Panc1 (cell line): ENCODE data around the gene LRRC63.

Source experiments
- POLR2AphosphoS5 ChIP-seq: IDR thresholded peaks from 2 replicates; pipeline ENCODE4 v1.6.1; 2012; ENCODE audit warnings: mild to moderate bottlenecking, low read depth, low read length, moderate library complexity
- SIN3A ChIP-seq: IDR thresholded peaks from 2 replicates; pipeline ENCODE4 v1.6.1; 2012; ENCODE audit warnings: low read depth, mild to moderate bottlenecking, low read length, moderate library complexity, borderline replicate concordance; ENCODE audit not compliant: insufficient read depth
- TCF7L2 ChIP-seq: IDR thresholded peaks from 2 replicates; pipeline ENCODE4 v1.6.1; 2011; ENCODE audit warnings: mild to moderate bottlenecking, low read depth, low read length, inconsistent platforms
- TF ChIP-seq, protein P1 (sequence below): fragments of 450-650 bp; IDR thresholded peaks from 2 replicates; pipeline ENCODE4 v1.5.1; 2017; ENCODE audit warnings: mild to moderate bottlenecking
- TF ChIP-seq, protein P2 (sequence below), 2 experiments: IDR thresholded peaks; 2 replicates each; pipeline ENCODE4 v1.6.1; 2011 to 2012; ENCODE audit warnings: low read depth in 2 of 2, control low read depth in 1 of 2, low read length in 1 of 2, mild to moderate bottlenecking in 1 of 2, moderate library complexity in 1 of 2; ENCODE audit not compliant: insufficient read depth in 1 of 2

DNA sequence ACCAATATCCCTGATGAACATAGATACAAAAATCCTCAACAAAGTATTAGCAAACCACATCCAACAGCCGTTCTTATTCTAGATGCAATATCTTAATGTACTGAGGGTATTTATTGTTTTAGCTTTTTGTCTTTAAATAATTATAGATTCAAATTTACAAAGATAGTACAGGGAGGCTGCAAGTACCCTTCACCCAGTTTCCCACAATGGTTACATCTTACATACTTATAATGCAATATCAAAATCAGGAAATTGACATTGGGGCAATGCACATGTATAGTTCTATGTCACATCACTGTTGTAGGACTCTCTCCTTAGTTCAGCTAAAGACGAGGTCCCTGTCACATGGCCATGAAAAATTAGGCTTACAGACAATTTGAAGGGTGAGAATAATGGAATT, 99.5 kb downstream of the LRRC63 start:
- TF ChIP-seq POLR2AphosphoS5 (no peak), TCF7L2 (no peak), SIN3A (no peak)
- TF ChIP-seq, protein P1, sequence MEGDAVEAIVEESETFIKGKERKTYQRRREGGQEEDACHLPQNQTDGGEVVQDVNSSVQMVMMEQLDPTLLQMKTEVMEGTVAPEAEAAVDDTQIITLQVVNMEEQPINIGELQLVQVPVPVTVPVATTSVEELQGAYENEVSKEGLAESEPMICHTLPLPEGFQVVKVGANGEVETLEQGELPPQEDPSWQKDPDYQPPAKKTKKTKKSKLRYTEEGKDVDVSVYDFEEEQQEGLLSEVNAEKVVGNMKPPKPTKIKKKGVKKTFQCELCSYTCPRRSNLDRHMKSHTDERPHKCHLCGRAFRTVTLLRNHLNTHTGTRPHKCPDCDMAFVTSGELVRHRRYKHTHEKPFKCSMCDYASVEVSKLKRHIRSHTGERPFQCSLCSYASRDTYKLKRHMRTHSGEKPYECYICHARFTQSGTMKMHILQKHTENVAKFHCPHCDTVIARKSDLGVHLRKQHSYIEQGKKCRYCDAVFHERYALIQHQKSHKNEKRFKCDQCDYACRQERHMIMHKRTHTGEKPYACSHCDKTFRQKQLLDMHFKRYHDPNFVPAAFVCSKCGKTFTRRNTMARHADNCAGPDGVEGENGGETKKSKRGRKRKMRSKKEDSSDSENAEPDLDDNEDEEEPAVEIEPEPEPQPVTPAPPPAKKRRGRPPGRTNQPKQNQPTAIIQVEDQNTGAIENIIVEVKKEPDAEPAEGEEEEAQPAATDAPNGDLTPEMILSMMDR: no peak
- TF ChIP-seq, protein P2, sequence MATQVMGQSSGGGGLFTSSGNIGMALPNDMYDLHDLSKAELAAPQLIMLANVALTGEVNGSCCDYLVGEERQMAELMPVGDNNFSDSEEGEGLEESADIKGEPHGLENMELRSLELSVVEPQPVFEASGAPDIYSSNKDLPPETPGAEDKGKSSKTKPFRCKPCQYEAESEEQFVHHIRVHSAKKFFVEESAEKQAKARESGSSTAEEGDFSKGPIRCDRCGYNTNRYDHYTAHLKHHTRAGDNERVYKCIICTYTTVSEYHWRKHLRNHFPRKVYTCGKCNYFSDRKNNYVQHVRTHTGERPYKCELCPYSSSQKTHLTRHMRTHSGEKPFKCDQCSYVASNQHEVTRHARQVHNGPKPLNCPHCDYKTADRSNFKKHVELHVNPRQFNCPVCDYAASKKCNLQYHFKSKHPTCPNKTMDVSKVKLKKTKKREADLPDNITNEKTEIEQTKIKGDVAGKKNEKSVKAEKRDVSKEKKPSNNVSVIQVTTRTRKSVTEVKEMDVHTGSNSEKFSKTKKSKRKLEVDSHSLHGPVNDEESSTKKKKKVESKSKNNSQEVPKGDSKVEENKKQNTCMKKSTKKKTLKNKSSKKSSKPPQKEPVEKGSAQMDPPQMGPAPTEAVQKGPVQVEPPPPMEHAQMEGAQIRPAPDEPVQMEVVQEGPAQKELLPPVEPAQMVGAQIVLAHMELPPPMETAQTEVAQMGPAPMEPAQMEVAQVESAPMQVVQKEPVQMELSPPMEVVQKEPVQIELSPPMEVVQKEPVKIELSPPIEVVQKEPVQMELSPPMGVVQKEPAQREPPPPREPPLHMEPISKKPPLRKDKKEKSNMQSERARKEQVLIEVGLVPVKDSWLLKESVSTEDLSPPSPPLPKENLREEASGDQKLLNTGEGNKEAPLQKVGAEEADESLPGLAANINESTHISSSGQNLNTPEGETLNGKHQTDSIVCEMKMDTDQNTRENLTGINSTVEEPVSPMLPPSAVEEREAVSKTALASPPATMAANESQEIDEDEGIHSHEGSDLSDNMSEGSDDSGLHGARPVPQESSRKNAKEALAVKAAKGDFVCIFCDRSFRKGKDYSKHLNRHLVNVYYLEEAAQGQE (IDR thresholded peaks at IDR 0.05; ENCODE audit: insufficient read depth in 1 of 2, low read depth in 2 of 2, low read length in 1 of 2): no peak
